Occipital lobe (tissue), 2 donors: ENCODE data around the gene HMGCS2. TPM values are rescaled to one million over a fixed set of nuclear protein-coding genes. Genes with fewer than 3 reads are reported as not detected.

ENCODE experiments used
- DNase-seq: peaks from one replicate; lab custom pipeline; 2025; lab: John Stamatoyannopoulos, UW
- total RNA-seq: library from RNA; depleted of rRNA; stranded (reverse); fragments of >200 nt; gene quantifications from one replicate; pipeline ENCODE4 v1.2.3, GENCODE V29; 2014

Gene HMGCS2
- not detected for total RNA-seq

- DNase-seq = no peak
Observed at GRCh38 chr1:119768778-119769177, at the start of gene HMGCS2. TSS of gene HMGCS2 (minus strand) at chr1:119768905. CDS start at chr1:119768844, 61 bp downstream.

GRCh38 chr1:119818181-119818580 is 49.5 kb upstream of the HMGCS2 start:
- no peak for DNase-seq

- DNase-seq = no peak
Observed at GRCh38 chr1:119816407-119816806, 47.7 kb upstream of the HMGCS2 start.

GRCh38 chr1:119815928-119816327 is 47.2 kb upstream of the HMGCS2 start:
- DNase-seq = no peak

GRCh38 chr1:119815361-119815760 is 46.7 kb upstream of the HMGCS2 start:
- DNase-seq = no peak

- no peak for DNase-seq
Observed at GRCh38 chr1:119814288-119814687, 45.6 kb upstream of the HMGCS2 start.

GRCh38 chr1:119811985-119812557 is 43.4 kb upstream of the HMGCS2 start:
- no peak for DNase-seq

GRCh38 chr1:119811387-119811786 is 42.7 kb upstream of the HMGCS2 start, which contains the start of gene REG4:
TSS of gene REG4 (minus strand) at chr1:119811460. CDS start at chr1:119808769, 2,691 bp downstream.
- DNase-seq = no peak

- peak; percentile 47 for DNase-seq
Observed at GRCh38 chr1:119808972-119809550, 40.4 kb upstream of the HMGCS2 start.

- no peak for DNase-seq
Observed at GRCh38 chr1:119808491-119808890, 39.8 kb upstream of the HMGCS2 start.

- no peak for DNase-seq
Observed at GRCh38 chr1:119806489-119806888, 37.8 kb upstream of the HMGCS2 start.

- no peak for DNase-seq
Observed at GRCh38 chr1:119805746-119806145, 37.0 kb upstream of the HMGCS2 start.

- no peak for DNase-seq
Observed at GRCh38 chr1:119805247-119805646, 36.5 kb upstream of the HMGCS2 start.

- DNase-seq = no peak
Observed at GRCh38 chr1:119799599-119800177, 31.0 kb upstream of the HMGCS2 start.

- no peak for DNase-seq
Observed at GRCh38 chr1:119799003-119799402, 30.3 kb upstream of the HMGCS2 start.

- no peak for DNase-seq
Observed at GRCh38 chr1:119797606-119798005, 28.9 kb upstream of the HMGCS2 start.

GRCh38 chr1:119797162-119797561 is 28.5 kb upstream of the HMGCS2 start:
- DNase-seq = no peak

- DNase-seq = no peak
Observed at GRCh38 chr1:119795261-119796200, 26.8 kb upstream of the HMGCS2 start.

- DNase-seq = no peak
Observed at GRCh38 chr1:119794876-119795240, 26.2 kb upstream of the HMGCS2 start.

- no peak for DNase-seq
Observed at GRCh38 chr1:119794230-119794875, 25.6 kb upstream of the HMGCS2 start.

- DNase-seq = no peak
Observed at GRCh38 chr1:119791377-119791776, 22.7 kb upstream of the HMGCS2 start.
